Stimulated activated naive CD4-positive, alpha-beta T cell (primary cell): ENCODE results near the gene OR1F1.

Experiments
- DNase-seq, 6 experiments: peaks; one replicate each; lab custom pipeline; 2025; lab: John Stamatoyannopoulos, UW

OR1F1 gene

DNA sequence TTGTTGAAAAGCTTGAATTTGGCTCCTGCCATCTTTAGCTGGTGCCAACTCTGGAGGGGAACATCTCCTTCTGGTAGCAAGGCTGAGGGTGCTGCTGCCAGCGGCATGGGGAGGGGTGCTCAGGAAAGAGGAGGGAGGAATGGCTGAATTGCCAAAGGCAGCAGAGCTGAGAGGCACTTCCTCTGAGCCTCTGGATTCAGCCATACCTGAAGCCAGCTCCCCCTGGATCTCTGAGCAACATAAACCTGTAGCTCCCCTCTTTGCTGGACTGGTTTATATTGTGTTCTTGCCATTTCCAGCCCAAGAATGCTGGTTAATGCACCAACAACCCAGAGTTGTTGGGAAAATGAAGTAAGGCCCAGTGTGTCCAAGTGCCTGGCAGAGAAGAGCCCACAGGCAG lies 61.0 kb downstream of the OR1F1 start:
- no peak for DNase-seq

DNA sequence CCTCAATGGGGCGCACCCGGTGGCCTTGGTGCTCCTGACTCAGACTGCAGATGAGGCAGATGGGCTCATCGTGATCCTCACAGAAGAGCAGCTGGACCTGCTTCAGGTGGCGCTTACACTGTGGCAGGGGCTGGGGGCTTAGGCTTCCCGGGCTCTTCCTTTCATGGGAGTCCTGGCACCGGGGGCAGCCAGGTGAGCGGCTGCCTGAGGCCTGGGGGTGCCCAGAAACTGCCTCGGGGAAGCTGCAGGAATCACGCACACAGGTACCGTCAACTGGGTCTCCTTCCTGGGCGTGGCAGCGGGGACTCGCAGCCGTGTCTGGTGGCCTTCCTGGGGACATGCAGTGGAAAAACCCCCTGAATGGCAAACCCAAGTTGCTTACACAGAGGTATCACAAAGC lies 61.4 kb downstream of the OR1F1 start:
- no peak for DNase-seq

DNA sequence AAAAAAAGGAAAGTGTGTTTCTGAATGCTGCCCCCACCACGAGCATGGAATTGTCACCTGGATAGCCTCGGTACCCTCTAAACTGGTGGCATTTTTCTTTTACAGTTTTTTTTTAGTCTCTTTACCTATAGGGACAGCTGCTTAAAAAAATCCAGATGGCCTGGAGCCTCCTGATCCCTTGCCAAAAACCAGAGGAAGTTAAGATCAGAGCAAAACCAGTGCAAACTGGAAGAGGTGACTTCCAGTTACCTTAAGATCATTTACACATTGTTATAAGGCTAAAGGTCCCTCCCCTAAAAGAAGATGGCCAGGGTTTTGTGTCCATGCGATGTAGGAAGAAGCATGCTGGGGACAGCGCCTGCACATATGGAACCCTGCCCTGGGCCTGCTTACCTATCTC lies 65.0 kb downstream of the OR1F1 start:
- DNase-seq = no peak

DNA sequence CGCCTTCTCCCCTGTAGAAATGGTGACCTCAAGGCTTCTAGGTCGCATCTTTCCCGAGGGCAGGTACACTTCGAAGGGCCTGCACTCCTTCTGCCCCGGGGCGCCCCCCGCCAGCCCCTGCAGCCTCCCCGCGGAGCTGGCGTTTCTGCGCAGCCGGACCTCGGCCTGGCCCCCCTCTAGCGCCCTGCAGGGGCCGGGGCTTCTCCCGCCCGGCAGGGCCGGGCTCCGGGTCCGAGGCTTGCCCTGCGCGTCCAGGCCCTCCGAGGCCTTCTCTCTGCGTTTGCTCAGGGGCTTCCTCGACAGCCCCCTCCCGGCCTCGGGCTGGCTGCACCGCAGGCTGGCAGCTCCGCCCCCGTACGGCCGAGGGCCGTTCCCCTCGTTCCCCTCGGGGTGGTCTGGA lies 66.3 kb downstream of the OR1F1 start:
- DNase-seq = no peak
